ENCODE measurements around the gene TES. TPM values are rescaled to one million over a fixed set of nuclear protein-coding genes. Genes with fewer than 3 reads are reported as not detected.

TES gene
- total RNA-seq, 1 experiment from 2014 or later = 207 TPM

DNA sequence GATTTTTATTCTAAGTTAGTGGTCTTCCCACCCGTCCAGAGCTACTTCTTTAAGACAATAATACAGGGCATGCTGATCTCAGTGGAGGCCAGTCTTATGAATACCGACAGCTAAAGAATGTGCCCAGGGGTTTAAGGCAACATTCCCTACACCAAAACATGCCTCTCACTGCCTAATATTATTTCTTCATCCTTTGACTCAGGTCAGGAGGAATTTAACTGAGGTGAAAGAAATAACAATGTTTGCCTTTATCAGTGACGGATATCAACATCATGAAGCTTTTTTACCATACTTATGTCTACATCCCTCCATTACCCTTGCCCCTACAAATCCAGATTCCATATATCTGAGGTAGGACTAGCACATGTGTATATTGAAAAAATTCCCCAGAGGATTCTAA is 33.3 kb upstream of the TES start:
- Mint-ChIP-seq H3K36me3 (ENCODE audit: insufficient read depth, unreplicated experiment) (no peaks in the 10 kb centered on the region), H3K27me3 (ENCODE audit: insufficient read depth, unreplicated experiment) (no peaks in the 10 kb centered on the region), H3K27ac (ENCODE audit: unreplicated experiment) (no peak overlapping the region), H3K4me3 (ENCODE audit: unreplicated experiment) (no peak overlapping the region), H3K4me1 (ENCODE audit: low read depth, unreplicated experiment) (peaks cover 8% of the 10 kb centered on the region), H3K9me3 (ENCODE audit: unreplicated experiment) (no peaks in the 10 kb centered on the region)
- no TSS peak for BruUV-seq (replicated peaks)
- TF ChIP-seq CTCF (IDR thresholded peaks at IDR 0.05; ENCODE audit: insufficient read depth in 1 of 2, low read depth in 1 of 2, low read length in 1 of 2, severe bottlenecking in 1 of 2, unreplicated experiment in 1 of 2) = no peak
- Histone ChIP-seq H3K9me3 (no peaks in the 10 kb centered on the region), H3K27me3 (replicated peaks; ENCODE audit: control insufficient read depth, insufficient read depth, low read length) (no peaks in the 10 kb centered on the region), H3K4me3 (ENCODE audit: low read depth, low read length) (no peak overlapping the region), H3K36me3 (ENCODE audit: control insufficient read depth, insufficient read depth, low read length) (no peaks in the 10 kb centered on the region), H3K4me1 (peaks cover 14% of the 10 kb centered on the region)
- no peak for DNase-seq
- ChIA-PET CTCF (no interaction called here), POLR2A (no interaction called here)
- intact Hi-C loops (cut with micrococcal nuclease; ENCODE audit: unreplicated experiment) = loop anchor here (10.0 kb wide), 2 partner anchors 258 to 1208 kb away; no protein-coding TSS in a partner anchor

GRCh38 chr7:116180302-116180701 is 30.0 kb upstream of the TES start:
- DNase-seq = peak; percentile 47 to 58
- intact Hi-C loops (cut with micrococcal nuclease; ENCODE audit: unreplicated experiment) = loop anchor here (1.0 kb wide), 5 partner anchors 31 to 629 kb away; no protein-coding TSS in a partner anchor
- Mint-ChIP-seq H3K27me3 (ENCODE audit: insufficient read depth, unreplicated experiment) (no peaks in the 10 kb centered on the region), H3K36me3 (ENCODE audit: insufficient read depth, unreplicated experiment) (no peaks in the 10 kb centered on the region), H3K4me1 (ENCODE audit: low read depth, unreplicated experiment) (no peaks in the 10 kb centered on the region), H3K4me3 (ENCODE audit: unreplicated experiment) (no peak overlapping the region), H3K9me3 (ENCODE audit: unreplicated experiment) (peaks cover 9% of the 10 kb centered on the region), H3K27ac (ENCODE audit: unreplicated experiment) (no peak overlapping the region)
- ChIA-PET POLR2A (interaction anchor here (1.1 to 1.8 kb wide), 2 partner anchors 30 to 56 kb away, joined by 3 to 11 read pairs; partner anchors contain the start of gene TES), CTCF (interaction anchor here (0.6 to 1.4 kb wide), 17 partner anchors 10 to 947 kb away, joined by 3 to 32 read pairs (median 4); partner anchors contain the start of gene TES)
- no peaks in the 10 kb centered on the region for H3K4me1 ChIP-seq
- no peaks in the 10 kb centered on the region for H3K36me3 ChIP-seq (ENCODE audit: control insufficient read depth, insufficient read depth, low read length)
- no TSS peak for BruUV-seq (replicated peaks)
- no peaks in the 10 kb centered on the region for H3K27me3 ChIP-seq (replicated peaks; ENCODE audit: control insufficient read depth, insufficient read depth, low read length)
- no peak overlapping the region for H3K4me3 ChIP-seq (ENCODE audit: low read depth, low read length)
- TF ChIP-seq CTCF (IDR thresholded peaks at IDR 0.05; ENCODE audit: insufficient read depth in 1 of 2, low read depth in 1 of 2, low read length in 1 of 2, severe bottlenecking in 1 of 2, unreplicated experiment in 1 of 2) = peak; percentile 73 to 80
- H3K9me3 ChIP-seq = peaks cover 7% of the 10 kb centered on the region

DNA sequence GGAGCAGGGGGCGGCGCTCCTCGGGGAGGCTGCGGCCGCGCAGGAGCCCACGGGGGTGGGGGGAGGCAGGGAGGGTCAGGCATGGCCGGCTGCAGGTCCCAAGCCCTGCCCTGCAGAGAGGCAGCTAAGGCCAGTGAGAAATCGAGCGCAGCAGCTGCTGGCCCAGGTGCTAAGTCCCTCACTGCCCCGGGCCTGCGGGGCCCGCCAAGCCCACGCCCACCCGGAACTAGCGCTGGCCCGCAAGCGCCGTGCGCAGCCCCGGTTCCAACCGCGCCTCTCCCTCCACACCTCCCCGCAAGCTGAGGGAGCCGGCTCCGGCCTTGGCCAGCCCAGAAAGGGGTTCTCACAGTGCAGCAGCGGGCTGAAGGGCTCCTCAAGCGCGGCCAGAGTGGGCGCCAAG is 28.3 kb upstream of the TES start:
- no peaks in the 10 kb centered on the region for H3K4me1 ChIP-seq
- ChIA-PET CTCF (no interaction called here), POLR2A (no interaction called here)
- intact Hi-C loops (cut with micrococcal nuclease; ENCODE audit: unreplicated experiment) = no loop called here
- no peak overlapping the region for H3K4me3 ChIP-seq (ENCODE audit: low read depth, low read length)
- H3K9me3 ChIP-seq = peaks cover 7% of the 10 kb centered on the region
- no TSS peak for BruUV-seq (replicated peaks)
- H3K27me3 ChIP-seq (replicated peaks; ENCODE audit: control insufficient read depth, insufficient read depth, low read length) = no peaks in the 10 kb centered on the region
- Mint-ChIP-seq H3K36me3 (ENCODE audit: insufficient read depth, unreplicated experiment) (no peaks in the 10 kb centered on the region), H3K9me3 (ENCODE audit: unreplicated experiment) (peaks cover 9% of the 10 kb centered on the region), H3K4me1 (ENCODE audit: low read depth, unreplicated experiment) (no peaks in the 10 kb centered on the region), H3K27ac (ENCODE audit: unreplicated experiment) (no peak overlapping the region), H3K4me3 (ENCODE audit: unreplicated experiment) (no peak overlapping the region), H3K27me3 (ENCODE audit: insufficient read depth, unreplicated experiment) (no peaks in the 10 kb centered on the region)
- DNase-seq = no peak
- TF ChIP-seq CTCF (IDR thresholded peaks at IDR 0.05; ENCODE audit: insufficient read depth in 1 of 2, low read depth in 1 of 2, low read length in 1 of 2, severe bottlenecking in 1 of 2, unreplicated experiment in 1 of 2) = no peak
- no peaks in the 10 kb centered on the region for H3K36me3 ChIP-seq (ENCODE audit: control insufficient read depth, insufficient read depth, low read length)
